HepG2 (cell line): ENCODE data around the gene PNLIPRP1. TPM values are rescaled to one million over a fixed set of nuclear protein-coding genes. Genes with fewer than 3 reads are reported as not detected.

ENCODE experiments used
- ATAC-seq: fragments of 200-7000 bp; cut with Tn5 transposase; 3 replicates; pipeline ENCODE4 v1.9.1; 2020; ENCODE audit warnings: mild to moderate bottlenecking, moderate library complexity
- BruUV-seq: library from RNA; stranded (reverse); fragments of 400-500 nt; replicated peaks from 2 replicates; lab custom pipeline; 2021; lab: Mats Ljungman, UMichigan
- CTCF ChIA-PET: fragments of 300-600 bp; formaldehyde crosslinking; extraction: SDS; loops from one replicate; lab custom pipeline; 2021; ENCODE audit warnings: low total read pairs, inconsistent platforms, low intra/inter-chr PET ratio; lab: Yijun Ruan, JAX
- POLR2A ChIA-PET: fragments of 350-600 bp; sonication (Branson Sonifier 250); formaldehyde crosslinking; loops from one replicate; lab custom pipeline; 2020; ENCODE audit warnings: antibody characterized with exemption, inconsistent platforms; lab: Yijun Ruan, JAX
- DNase-seq: peaks from one replicate; pipeline ENCODE4 v3.0.0-alpha.2; 2015; ENCODE audit warnings: low spot score
- FAIRE-seq: peaks from 3 replicates; lab custom pipeline; 2011; peaks lifted over from hg19 to GRCh38; lab: Jason Lieb, UNC
- H2AFZ ChIP-seq: one replicate; pipeline ENCODE4 v1.6.1; 2011; ENCODE audit warnings: low read length, inconsistent platforms
- H3K27ac ChIP-seq: fragments of 300-600 bp; 3 replicates; pipeline ENCODE4 v1.8.0; 2011; ENCODE audit warnings: mixed run types, mild to moderate bottlenecking, mixed read lengths, low read length, inconsistent platforms; ENCODE audit not compliant: insufficient read depth; ENCODE audit errors: extremely low read length
- H3K27me3 ChIP-seq, 2 experiments: fragments of 200-600 bp in 1 of 2; 2 replicates in 1 of 2; 3 replicates in 1 of 2; pipeline versions ENCODE4 v1.6.0 to v1.8.0; 2011; ENCODE audit warnings: low read length in 2 of 2, mild to moderate bottlenecking in 2 of 2, moderate library complexity in 2 of 2, inconsistent platforms in 1 of 2; ENCODE audit not compliant: insufficient read depth in 2 of 2, control insufficient read depth in 1 of 2
- H3K36me3 ChIP-seq, 2 experiments: fragments of 200-600 bp in 1 of 2; replicated peaks in 1 of 2; 2 replicates in 1 of 2; 3 replicates in 1 of 2; pipeline versions ENCODE4 v1.5.1 to v1.8.0; 2011; ENCODE audit warnings: low read length in 2 of 2, inconsistent platforms in 1 of 2; ENCODE audit not compliant: insufficient read depth in 2 of 2, control insufficient read depth in 1 of 2
- H3K4me1 ChIP-seq: 2 replicates; pipeline ENCODE4 v1.5.1; 2012; ENCODE audit warnings: low read length, inconsistent platforms; ENCODE audit not compliant: insufficient read depth
- H3K4me2 ChIP-seq: 2 replicates; pipeline ENCODE4 v1.6.0; 2011; ENCODE audit warnings: low read depth, low read length, inconsistent platforms
- H3K4me3 ChIP-seq, 3 experiments: fragments of 200-600 bp in 1 of 3; sonication (generic), shearing (Covaris generic) in 1 of 3; replicated peaks in 1 of 3; 2 replicates each; pipeline ENCODE4 v1.5.1; 2011 to 2016; ENCODE audit warnings: low read length in 3 of 3, inconsistent platforms in 2 of 3, low read depth in 2 of 3, mild to moderate bottlenecking in 2 of 3, control low read depth in 1 of 3, mixed read lengths in 1 of 3; ENCODE audit not compliant: insufficient read depth in 1 of 3
- H3K79me2 ChIP-seq: one replicate; pipeline ENCODE4 v1.6.1; 2011; ENCODE audit warnings: low read length, inconsistent platforms; ENCODE audit not compliant: insufficient read depth
- H3K9ac ChIP-seq: 2 replicates; pipeline ENCODE4 v1.6.0; 2011; ENCODE audit warnings: mild to moderate bottlenecking, low read depth, low read length, inconsistent platforms; ENCODE audit not compliant: insufficient read depth
- H3K9me3 ChIP-seq: 2 replicates; pipeline ENCODE4 v1.5.1; 2012; ENCODE audit warnings: mild to moderate bottlenecking, low read length
- H4K20me1 ChIP-seq: 2 replicates; pipeline ENCODE4 v1.6.0; 2011; ENCODE audit warnings: inconsistent platforms, mild to moderate bottlenecking, low read length, moderate library complexity; ENCODE audit not compliant: insufficient read depth
- ATM ChIP-seq: fragments of 450-650 bp; IDR thresholded peaks from 2 replicates; pipeline ENCODE4 v1.7.1; 2017; ENCODE audit warnings: mild to moderate bottlenecking, borderline replicate concordance
- IKZF5 ChIP-seq: IDR thresholded peaks from 2 replicates; pipeline ENCODE4 v1.6.1; 2018; ENCODE audit warnings: missing genetic modification reagents, mild to moderate bottlenecking, missing compliant biosample characterization
- RARG ChIP-seq: sonication (generic); formaldehyde crosslinking; IDR thresholded peaks from 2 replicates; pipeline ENCODE4 v1.4.0; 2020; ENCODE audit warnings: low read depth, mild to moderate bottlenecking, missing genetic modification reagents
- ZHX1 ChIP-seq: sonication (generic); formaldehyde crosslinking; IDR thresholded peaks from 2 replicates; pipeline ENCODE4 v1.8.1; 2022; ENCODE audit warnings: low read depth, mild to moderate bottlenecking, missing genetic modification reagents
- whole genome bisulfite sequencing: methylation state at CpG from one replicate; pipeline ENCODE4 v1.1.6; 2017; ENCODE audit warnings: low lambda C conversion rate; 5-methylcytosine and 5-hydroxymethylcytosine counted together
- in situ Hi-C: cut with HindIII; loops from 2 replicates; pipeline ENCODE4 v1.10.0; 2017; ENCODE audit warnings: low pct_unique_long_range_greater_than_20kb; ENCODE audit not compliant: extremely low pct_ligation_motif_present
- intact Hi-C: fragments of 100-400 bp; cut with micrococcal nuclease; formaldehyde crosslinking; loops from one replicate; pipeline ENCODE4 v1.10.0; 2022; ENCODE audit not compliant: unreplicated experiment
- polyA plus RNA-seq, 8 experiments: library from polyadenylated mRNA; depleted of rRNA in 3 of 8; stranded (reverse) in 7 of 8; unstranded in 1 of 8; fragments of >200 nt; fragmentation: Illumina TruSeq in 4 of 8; extraction: Trizol in 4 of 8; gene quantifications; 2 replicates each; pipeline versions ENCODE4 v1.2.1 to v1.2.3, GENCODE V29; 2011 to 2016; ENCODE audit warnings: low read depth in 4 of 8, missing spikeins in 1 of 8, mixed read lengths in 1 of 8; ENCODE audit not compliant: insufficient read depth in 1 of 8
- total RNA-seq, 5 experiments: library from RNA; depleted of rRNA; stranded (reverse); fragments of >200 nt; fragmentation: Illumina TruSeq; extraction: Trizol; gene quantifications; 2 replicates each; pipeline ENCODE4 v1.2.3, GENCODE V29; 2016; ENCODE audit warnings: low read depth in 1 of 5
- TF ChIP-seq, protein P1 (sequence below): sonication (generic); formaldehyde crosslinking; IDR thresholded peaks from 2 replicates; pipeline ENCODE4 v1.4.0; 2020; ENCODE audit warnings: mild to moderate bottlenecking, missing genetic modification reagents, borderline replicate concordance

PNLIPRP1 gene
- total and polyA plus RNA-seq, 2 of the 13 experiments (the other 11 are each of a cell fraction or from before 2014, with no cell fraction given), result not detected

GRCh38 chr10:116608686-116609594, 18.2 kb downstream of the PNLIPRP1 start:
- TF ChIP-seq ATM (no peak), IKZF5 (CRISPR knock-in tag) (no peak)
- Histone ChIP-seq H4K20me1 (no peaks in the 10 kb centered on the region), H3K79me2 (no peaks in the 10 kb centered on the region), H3K9ac (no peak overlapping the region), H3K36me3 (no peaks in the 10 kb centered on the region), H3K4me3 (no peak overlapping the region), H3K27me3 (peaks cover 1 to 6% of the 10 kb centered on the region in 2 experiments; a peak in 3 of 5 replicates), H3K4me1 (no peaks in the 10 kb centered on the region), H3K4me2 (no peak overlapping the region), H3K9me3 (no peaks in the 10 kb centered on the region), H3K27ac (no peak overlapping the region), H2AFZ (no peak overlapping the region)
- ChIA-PET CTCF (no interaction called here), POLR2A (no interaction called here)
- WGBS, result 60% methylated on average over 28 of the region's 41 CpGs
- intact Hi-C loops (no loop called here), in situ Hi-C loops (no loop called here)
- ATAC-seq (no peak; the same call in 2 of the 3 replicates), FAIRE-seq (no peak), DNase-seq (no peak)
- BruUV-seq, result no TSS peak

DNA sequence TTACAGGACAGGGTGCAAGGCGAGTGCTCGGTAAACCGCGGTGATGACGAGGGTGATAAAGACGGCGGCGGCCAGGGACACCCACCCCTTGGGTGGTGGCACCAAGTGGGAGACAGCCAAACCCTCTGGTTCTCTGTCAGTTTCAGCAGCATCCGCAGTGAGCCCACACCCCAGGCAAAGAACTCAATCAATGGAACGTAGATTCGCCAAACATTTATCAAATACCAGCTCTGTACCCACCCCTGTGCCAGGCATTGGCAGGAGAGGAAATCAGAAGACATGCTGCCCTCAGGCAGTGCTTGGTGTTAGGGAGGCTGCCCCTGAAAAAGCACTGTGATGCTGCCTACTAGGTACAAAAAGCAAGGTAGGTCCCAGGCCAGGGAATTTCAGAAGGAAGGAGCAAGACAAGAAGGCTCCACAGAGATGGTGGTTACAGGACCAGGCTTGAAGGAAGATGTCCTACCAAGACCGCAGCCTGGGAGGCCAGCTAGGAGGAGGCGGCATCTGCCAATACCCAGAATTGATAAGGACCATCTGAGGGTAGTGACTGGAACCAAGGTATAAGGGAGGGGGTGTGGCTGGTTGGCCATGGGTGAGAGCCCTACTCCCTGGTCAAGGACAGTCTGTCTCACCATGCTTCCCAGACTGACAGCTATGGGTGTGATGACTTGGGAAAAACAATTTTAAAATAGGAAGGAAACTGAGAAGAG, 19.8 kb downstream of the PNLIPRP1 start:
- Histone ChIP-seq H3K27me3 (peaks cover 1 to 8% of the 10 kb centered on the region in 2 experiments; a peak in 3 of 5 replicates), H3K4me3 (no peak overlapping the region), H3K4me1 (no peaks in the 10 kb centered on the region), H2AFZ (no peak overlapping the region), H3K4me2 (no peak overlapping the region), H3K27ac (no peak overlapping the region), H3K36me3 (no peaks in the 10 kb centered on the region), H3K9me3 (no peaks in the 10 kb centered on the region), H3K79me2 (no peaks in the 10 kb centered on the region), H3K9ac (no peak overlapping the region), H4K20me1 (no peaks in the 10 kb centered on the region)
- FAIRE-seq (no peak), DNase-seq (no peak), ATAC-seq (no peak)
- POLR2A ChIA-PET, result no interaction called here
- WGBS, result 75% methylated on average over 12 of the region's 13 CpGs
- in situ Hi-C loops (no loop called here), intact Hi-C loops (no loop called here)
- BruUV-seq, result no TSS peak
- CTCF ChIA-PET, result no interaction called here
- TF ChIP-seq, protein P1, sequence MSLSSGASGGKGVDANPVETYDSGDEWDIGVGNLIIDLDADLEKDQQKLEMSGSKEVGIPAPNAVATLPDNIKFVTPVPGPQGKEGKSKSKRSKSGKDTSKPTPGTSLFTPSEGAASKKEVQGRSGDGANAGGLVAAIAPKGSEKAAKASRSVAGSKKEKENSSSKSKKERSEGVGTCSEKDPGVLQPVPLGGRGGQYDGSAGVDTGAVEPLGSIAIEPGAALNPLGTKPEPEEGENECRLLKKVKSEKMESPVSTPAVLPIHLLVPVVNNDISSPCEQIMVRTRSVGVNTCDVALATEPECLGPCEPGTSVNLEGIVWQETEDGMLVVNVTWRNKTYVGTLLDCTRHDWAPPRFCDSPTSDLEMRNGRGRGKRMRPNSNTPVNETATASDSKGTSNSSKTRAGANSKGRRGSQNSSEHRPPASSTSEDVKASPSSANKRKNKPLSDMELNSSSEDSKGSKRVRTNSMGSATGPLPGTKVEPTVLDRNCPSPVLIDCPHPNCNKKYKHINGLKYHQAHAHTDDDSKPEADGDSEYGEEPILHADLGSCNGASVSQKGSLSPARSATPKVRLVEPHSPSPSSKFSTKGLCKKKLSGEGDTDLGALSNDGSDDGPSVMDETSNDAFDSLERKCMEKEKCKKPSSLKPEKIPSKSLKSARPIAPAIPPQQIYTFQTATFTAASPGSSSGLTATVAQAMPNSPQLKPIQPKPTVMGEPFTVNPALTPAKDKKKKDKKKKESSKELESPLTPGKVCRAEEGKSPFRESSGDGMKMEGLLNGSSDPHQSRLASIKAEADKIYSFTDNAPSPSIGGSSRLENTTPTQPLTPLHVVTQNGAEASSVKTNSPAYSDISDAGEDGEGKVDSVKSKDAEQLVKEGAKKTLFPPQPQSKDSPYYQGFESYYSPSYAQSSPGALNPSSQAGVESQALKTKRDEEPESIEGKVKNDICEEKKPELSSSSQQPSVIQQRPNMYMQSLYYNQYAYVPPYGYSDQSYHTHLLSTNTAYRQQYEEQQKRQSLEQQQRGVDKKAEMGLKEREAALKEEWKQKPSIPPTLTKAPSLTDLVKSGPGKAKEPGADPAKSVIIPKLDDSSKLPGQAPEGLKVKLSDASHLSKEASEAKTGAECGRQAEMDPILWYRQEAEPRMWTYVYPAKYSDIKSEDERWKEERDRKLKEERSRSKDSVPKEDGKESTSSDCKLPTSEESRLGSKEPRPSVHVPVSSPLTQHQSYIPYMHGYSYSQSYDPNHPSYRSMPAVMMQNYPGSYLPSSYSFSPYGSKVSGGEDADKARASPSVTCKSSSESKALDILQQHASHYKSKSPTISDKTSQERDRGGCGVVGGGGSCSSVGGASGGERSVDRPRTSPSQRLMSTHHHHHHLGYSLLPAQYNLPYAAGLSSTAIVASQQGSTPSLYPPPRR (CRISPR knock-in tag), result no peak
- TF ChIP-seq RARG (CRISPR knock-in tag), result no peak
- TF ChIP-seq ZHX1 (CRISPR knock-in tag), result no peak
